ENCODE measurements around the gene ALOX5. TPM values are rescaled to one million over a fixed set of nuclear protein-coding genes. Genes with fewer than 3 reads are reported as not detected.
A peak's percentile ranks its signal among the peaks of the same experiment; 100 is the strongest.

ALOX5 gene
- total RNA-seq, 1 experiment from 2014 or later = not detected

GRCh38 chr10:45420453-45421192 is 46.6 kb downstream of the ALOX5 start:
- no peak for DNase-seq (ENCODE audit: low read depth in 1 of 2, low spot score in 2 of 2)
- no peaks in the 10 kb centered on the region for H3K4me1 ChIP-seq (replicated peaks)
- no peak overlapping the region for H3K4me3 ChIP-seq
- no peaks in the 10 kb centered on the region for H3K9me3 ChIP-seq (replicated peaks)
- no peaks in the 10 kb centered on the region for H3K27me3 ChIP-seq (replicated peaks)
- H3K36me3 ChIP-seq = no peaks in the 10 kb centered on the region
- H3K27ac ChIP-seq = no peak overlapping the region

- Histone ChIP-seq H3K36me3 (no peaks in the 10 kb centered on the region), H3K4me1 (replicated peaks) (no peaks in the 10 kb centered on the region), H3K27ac (no peak overlapping the region), H3K4me3 (no peak overlapping the region), H3K27me3 (replicated peaks) (no peaks in the 10 kb centered on the region), H3K9me3 (replicated peaks) (no peaks in the 10 kb centered on the region)
- DNase-seq (ENCODE audit: low read depth in 1 of 2, low spot score in 2 of 2) = peak in 1 of 2 experiments; percentile 37
Observed at GRCh38 chr10:45421221-45422097, 47.4 kb downstream of the ALOX5 start.

GRCh38 chr10:45422207-45422865 is 48.3 kb downstream of the ALOX5 start:
- H3K4me1 ChIP-seq (replicated peaks) = no peaks in the 10 kb centered on the region
- DNase-seq (ENCODE audit: low read depth in 1 of 2, low spot score in 2 of 2) = no peak
- H3K36me3 ChIP-seq = no peaks in the 10 kb centered on the region
- no peaks in the 10 kb centered on the region for H3K9me3 ChIP-seq (replicated peaks)
- no peaks in the 10 kb centered on the region for H3K27me3 ChIP-seq (replicated peaks)
- no peak overlapping the region for H3K27ac ChIP-seq
- no peak overlapping the region for H3K4me3 ChIP-seq

GRCh38 chr10:45422866-45423659 is 49.0 kb downstream of the ALOX5 start:
- no peak for DNase-seq (ENCODE audit: low read depth in 1 of 2, low spot score in 2 of 2)
- Histone ChIP-seq H3K36me3 (no peaks in the 10 kb centered on the region), H3K4me1 (replicated peaks) (no peaks in the 10 kb centered on the region), H3K4me3 (no peak overlapping the region), H3K27me3 (replicated peaks) (no peaks in the 10 kb centered on the region), H3K9me3 (replicated peaks) (no peaks in the 10 kb centered on the region), H3K27ac (no peak overlapping the region)

- Histone ChIP-seq H3K4me1 (replicated peaks) (no peaks in the 10 kb centered on the region), H3K4me3 (no peak overlapping the region), H3K27me3 (replicated peaks) (no peaks in the 10 kb centered on the region), H3K27ac (no peak overlapping the region), H3K9me3 (replicated peaks) (no peaks in the 10 kb centered on the region), H3K36me3 (no peaks in the 10 kb centered on the region)
- DNase-seq (ENCODE audit: low read depth in 1 of 2, low spot score in 2 of 2) = no peak
Observed at GRCh38 chr10:45423976-45424499, 50.0 kb downstream of the ALOX5 start.

GRCh38 chr10:45424668-45425404 is 50.8 kb downstream of the ALOX5 start:
- no peaks in the 10 kb centered on the region for H3K4me1 ChIP-seq (replicated peaks)
- no peak for DNase-seq (ENCODE audit: low read depth in 1 of 2, low spot score in 2 of 2)
- H3K4me3 ChIP-seq = no peak overlapping the region
- no peaks in the 10 kb centered on the region for H3K36me3 ChIP-seq
- no peaks in the 10 kb centered on the region for H3K27me3 ChIP-seq (replicated peaks)
- H3K27ac ChIP-seq = no peak overlapping the region
- no peaks in the 10 kb centered on the region for H3K9me3 ChIP-seq (replicated peaks)

GRCh38 chr10:45425621-45426563 is 51.9 kb downstream of the ALOX5 start:
- no peak for DNase-seq (ENCODE audit: low read depth in 1 of 2, low spot score in 2 of 2)

GRCh38 chr10:45427262-45427969 is 53.4 kb downstream of the ALOX5 start:
- Histone ChIP-seq H3K4me3 (no peak overlapping the region), H3K9me3 (replicated peaks) (no peaks in the 10 kb centered on the region), H3K27ac (no peak overlapping the region), H3K4me1 (replicated peaks) (no peaks in the 10 kb centered on the region), H3K27me3 (replicated peaks) (no peaks in the 10 kb centered on the region), H3K36me3 (no peaks in the 10 kb centered on the region)
- DNase-seq (ENCODE audit: low read depth in 1 of 2, low spot score in 2 of 2) = no peak

More at GRCh38 chr10:45425621-45426563, 51.9 kb downstream of the ALOX5 start:
- H3K4me1 ChIP-seq (replicated peaks) = no peaks in the 10 kb centered on the region
- no peaks in the 10 kb centered on the region for H3K27me3 ChIP-seq (replicated peaks)
- H3K27ac ChIP-seq = no peak overlapping the region
- no peak overlapping the region for H3K4me3 ChIP-seq
- H3K36me3 ChIP-seq = no peaks in the 10 kb centered on the region
- no peaks in the 10 kb centered on the region for H3K9me3 ChIP-seq (replicated peaks)

GRCh38 chr10:45427970-45428366 is 54.0 kb downstream of the ALOX5 start:
- no peaks in the 10 kb centered on the region for H3K27me3 ChIP-seq (replicated peaks)
- no peaks in the 10 kb centered on the region for H3K36me3 ChIP-seq
- no peak for DNase-seq (ENCODE audit: low read depth in 1 of 2, low spot score in 2 of 2)
- no peaks in the 10 kb centered on the region for H3K9me3 ChIP-seq (replicated peaks)
- H3K4me3 ChIP-seq = no peak overlapping the region
- no peak overlapping the region for H3K27ac ChIP-seq
- H3K4me1 ChIP-seq (replicated peaks) = no peaks in the 10 kb centered on the region

- no peaks in the 10 kb centered on the region for H3K9me3 ChIP-seq (replicated peaks)
- H3K27me3 ChIP-seq (replicated peaks) = no peaks in the 10 kb centered on the region
- H3K4me1 ChIP-seq (replicated peaks) = no peaks in the 10 kb centered on the region
- H3K27ac ChIP-seq = no peak overlapping the region
- H3K36me3 ChIP-seq = no peaks in the 10 kb centered on the region
- no peak for DNase-seq (ENCODE audit: low read depth in 1 of 2, low spot score in 2 of 2)
- H3K4me3 ChIP-seq = no peak overlapping the region
Observed at GRCh38 chr10:45428611-45429510, 54.8 kb downstream of the ALOX5 start.

- Histone ChIP-seq H3K36me3 (no peaks in the 10 kb centered on the region), H3K4me3 (no peak overlapping the region), H3K9me3 (replicated peaks) (no peaks in the 10 kb centered on the region), H3K27ac (no peak overlapping the region), H3K27me3 (replicated peaks) (no peaks in the 10 kb centered on the region), H3K4me1 (replicated peaks) (no peaks in the 10 kb centered on the region)
- no peak for DNase-seq (ENCODE audit: low read depth in 1 of 2, low spot score in 2 of 2)
Observed at GRCh38 chr10:45429790-45430189, 55.8 kb downstream of the ALOX5 start.
